NCI-H2107 (cell line): ENCODE measurements around the gene CDK14.
"Not testable (repeated sequence)": the region's sequence is repeated elsewhere in the genome, so short reads cannot be mapped to it uniquely, and the experiment has no call there.

ENCODE experiments used
- DNase-seq: peaks from one replicate; lab custom pipeline; 2025; lab: John Stamatoyannopoulos, UW

Gene CDK14

DNA sequence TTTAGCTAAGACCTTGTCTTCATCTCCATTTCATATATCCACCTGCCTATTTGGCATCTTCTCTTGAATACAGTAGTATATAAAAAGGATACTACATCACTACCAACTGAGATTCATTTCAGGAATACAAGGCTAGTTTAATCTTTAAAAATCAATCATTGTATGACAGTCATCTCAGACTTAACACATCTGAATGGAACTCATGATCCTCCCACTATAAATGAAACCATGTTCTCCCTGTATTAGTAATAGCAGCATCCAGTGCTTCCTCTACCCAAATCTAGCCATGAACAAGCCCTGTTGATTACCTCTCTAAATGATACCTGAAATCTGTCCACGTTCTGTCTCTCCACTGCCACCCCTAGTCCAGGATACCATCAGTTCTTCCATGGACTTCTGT is 196.2 kb downstream of the CDK14 start:
- DNase-seq = no peak

DNA sequence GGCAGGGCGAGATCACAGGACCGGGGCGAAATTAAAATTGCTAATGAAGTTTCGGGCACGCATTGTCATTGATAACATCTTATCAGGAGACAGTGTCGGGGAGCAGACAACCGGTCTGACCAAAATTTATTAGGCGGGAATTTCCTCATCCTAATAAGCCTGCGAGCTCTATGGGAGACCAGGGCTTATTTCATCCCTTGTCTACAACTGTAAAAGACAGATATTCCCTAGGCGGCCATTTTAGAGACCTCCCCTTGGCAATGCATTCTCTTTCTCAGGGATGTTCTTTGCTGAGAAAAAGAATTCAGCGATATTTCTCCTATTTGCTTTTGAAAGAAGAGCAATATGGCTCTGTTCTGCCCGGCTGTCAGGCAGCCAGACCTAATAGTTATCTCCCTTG is 198.1 kb downstream of the CDK14 start:
- DNase-seq = not testable (repeated sequence)

DNA sequence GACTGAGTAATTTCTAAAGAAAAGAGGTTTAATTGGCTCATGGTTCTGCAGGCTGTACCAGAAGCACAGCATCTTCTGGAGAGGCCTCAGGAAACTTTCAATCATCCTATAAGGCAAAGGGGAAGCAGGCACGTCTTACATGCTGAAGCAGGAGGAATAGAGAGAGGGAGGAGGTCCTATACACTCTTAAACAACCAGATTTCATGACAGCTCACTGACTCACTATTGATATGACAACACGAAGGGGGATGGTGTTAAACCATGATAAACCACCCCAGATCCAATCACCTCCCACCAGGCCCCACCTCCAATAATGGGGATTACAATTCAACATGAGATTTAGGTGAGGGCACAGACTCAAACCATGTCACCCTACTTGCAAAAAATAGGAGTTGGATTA is 201.5 kb downstream of the CDK14 start:
- no peak for DNase-seq

DNA sequence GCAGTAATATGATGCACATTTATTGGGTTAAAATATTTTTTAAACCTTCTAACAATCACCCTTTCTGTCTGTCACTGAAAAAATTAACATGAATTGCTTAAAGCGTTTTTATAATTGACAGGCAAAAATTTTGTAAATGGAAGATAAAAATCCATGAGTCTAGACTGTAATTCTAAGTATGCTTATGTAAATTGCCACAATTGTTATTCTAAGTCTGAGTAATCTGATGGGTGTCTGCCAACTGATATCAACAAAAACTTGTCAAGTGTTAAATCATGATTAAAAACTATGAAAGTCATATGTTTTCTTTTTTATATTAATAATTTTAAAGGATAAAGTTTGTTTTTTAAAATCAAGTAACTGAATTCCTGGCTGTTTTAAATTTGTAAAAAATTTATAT is 208.2 kb downstream of the CDK14 start:
- no peak for DNase-seq

DNA sequence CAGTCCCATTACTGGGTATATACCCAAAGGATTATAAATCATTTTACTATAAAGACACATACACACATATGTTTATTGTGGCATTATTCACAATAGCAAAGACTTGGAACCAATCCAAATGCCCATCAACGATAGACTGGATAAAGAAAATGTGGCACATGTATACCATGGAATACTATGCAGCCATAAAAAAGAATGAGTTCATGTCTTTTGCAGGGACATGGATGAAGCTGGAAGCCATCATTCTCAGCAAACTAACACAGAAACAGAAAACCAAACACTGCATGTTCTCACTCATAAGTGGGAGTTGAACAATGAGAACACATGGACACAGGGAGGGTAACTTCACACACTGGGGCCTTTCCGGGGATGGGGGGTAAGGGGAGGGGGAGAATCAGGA is 219.4 kb downstream of the CDK14 start:
- not testable (repeated sequence) for DNase-seq

DNA sequence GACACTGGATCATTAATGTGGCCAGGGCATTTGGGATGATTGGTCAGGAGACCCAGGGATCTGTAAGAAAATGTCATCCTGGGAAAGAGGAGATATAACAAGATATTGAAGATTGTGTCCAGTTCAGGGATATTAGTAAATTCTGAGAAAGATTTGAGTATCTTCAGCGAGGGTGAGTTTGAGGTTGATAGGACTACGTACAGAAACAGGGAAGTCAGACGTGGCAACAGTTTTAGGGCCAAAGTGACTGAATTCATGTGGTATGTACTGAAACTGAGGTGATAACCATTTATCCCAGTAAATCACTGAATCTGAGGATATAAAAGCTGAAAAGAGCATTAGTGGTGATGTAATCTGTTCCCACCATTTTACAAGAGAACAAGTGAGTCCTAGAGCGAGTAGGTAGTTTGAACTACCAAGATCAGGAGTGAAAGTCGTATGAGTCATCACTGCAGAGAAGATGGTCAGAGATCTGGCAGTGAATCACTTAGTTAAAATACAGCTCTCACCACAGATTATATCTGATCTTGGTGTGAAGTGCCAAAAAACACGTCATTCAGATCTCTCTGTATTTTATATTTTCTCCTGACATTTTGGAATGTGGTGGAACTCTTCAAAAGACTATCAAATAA is 220.5 kb downstream of the CDK14 start:
- DNase-seq = no peak

DNA sequence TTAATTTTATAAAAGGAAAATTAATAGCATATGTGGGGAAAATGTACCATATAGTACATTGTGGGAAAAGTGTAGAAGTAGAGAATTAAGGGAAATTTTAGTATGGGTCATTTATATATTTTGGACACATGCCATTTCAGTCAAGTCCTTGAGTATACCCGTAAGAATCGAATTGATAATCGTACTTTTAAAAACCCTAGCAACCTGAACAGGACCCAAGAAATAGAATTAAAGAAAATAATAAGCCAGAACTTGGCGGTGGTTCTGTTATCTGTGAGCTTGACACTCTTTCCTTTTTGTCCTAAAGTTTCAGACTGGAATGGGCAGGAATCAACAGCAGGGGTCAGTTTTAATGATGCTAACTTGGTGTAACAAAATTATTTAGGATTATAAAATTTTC is 221.0 kb downstream of the CDK14 start:
- no peak for DNase-seq

DNA sequence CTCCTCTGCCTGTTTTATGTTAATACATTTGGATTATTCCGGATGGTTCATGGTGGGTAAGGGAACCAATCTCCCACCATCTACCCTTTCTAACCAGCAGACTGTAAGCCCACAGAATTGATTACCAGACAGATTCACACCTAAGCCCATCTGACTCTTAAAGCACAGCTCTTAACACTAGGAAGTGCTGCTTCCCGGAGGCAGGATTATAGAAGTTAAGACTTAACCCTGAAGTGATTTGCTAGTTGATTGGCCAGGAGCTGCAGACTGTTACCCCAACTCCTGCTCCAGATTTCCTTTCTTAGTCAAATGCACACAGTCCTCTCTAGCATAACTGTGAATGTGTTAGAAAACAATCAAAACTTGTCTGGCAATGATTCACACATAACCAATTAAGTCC is 221.7 kb downstream of the CDK14 start:
- no peak for DNase-seq

DNA sequence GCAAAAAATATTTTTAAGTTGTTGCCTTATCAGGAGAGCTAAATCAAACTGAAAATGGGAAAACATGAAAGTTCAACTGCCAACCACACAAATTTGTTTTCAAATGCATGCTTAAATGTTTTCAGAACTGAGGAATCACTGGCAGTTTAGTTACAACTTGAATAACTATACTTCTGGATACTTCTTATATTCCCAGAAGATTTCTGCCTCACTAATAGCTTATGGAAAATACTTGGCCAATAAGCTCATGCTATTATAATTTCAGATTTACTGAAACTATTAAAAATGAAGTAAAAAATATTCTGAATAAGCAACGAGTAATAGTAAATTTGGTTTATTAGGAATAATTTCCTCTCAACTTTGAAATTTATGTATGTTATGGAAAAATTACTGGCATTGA is 222.2 kb downstream of the CDK14 start:
- no peak for DNase-seq

DNA sequence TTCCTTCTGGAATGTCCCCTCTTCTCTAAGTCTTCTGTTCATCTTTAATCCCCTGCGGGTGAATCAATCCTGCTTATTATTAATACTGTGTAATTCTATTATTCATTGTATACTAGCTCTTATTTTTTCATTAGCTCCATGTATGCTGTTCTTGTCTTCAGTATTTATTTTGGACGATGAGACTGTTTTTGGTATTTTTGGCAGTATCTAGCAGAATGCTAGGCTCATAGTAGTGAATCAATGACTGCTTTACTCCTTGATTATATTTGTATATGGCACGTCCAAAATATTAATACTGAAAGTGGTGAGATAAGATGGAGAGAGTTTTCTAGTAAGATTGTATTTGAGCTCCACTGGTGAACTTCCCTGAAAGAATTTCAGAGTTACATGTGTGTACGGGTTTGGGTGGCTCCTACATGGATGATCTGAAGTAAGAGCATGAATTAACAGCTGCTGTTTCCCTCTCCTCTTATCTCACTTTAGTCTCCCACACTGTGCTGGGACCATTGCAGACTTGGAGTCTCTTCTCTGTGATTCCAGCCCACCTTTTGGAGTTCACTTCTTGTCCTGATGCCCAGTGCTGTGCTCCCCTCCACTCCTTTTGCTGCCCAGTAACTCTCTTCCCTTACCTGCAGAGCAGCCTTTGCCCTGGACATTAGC is 226.0 kb downstream of the CDK14 start:
- DNase-seq = no peak

DNA sequence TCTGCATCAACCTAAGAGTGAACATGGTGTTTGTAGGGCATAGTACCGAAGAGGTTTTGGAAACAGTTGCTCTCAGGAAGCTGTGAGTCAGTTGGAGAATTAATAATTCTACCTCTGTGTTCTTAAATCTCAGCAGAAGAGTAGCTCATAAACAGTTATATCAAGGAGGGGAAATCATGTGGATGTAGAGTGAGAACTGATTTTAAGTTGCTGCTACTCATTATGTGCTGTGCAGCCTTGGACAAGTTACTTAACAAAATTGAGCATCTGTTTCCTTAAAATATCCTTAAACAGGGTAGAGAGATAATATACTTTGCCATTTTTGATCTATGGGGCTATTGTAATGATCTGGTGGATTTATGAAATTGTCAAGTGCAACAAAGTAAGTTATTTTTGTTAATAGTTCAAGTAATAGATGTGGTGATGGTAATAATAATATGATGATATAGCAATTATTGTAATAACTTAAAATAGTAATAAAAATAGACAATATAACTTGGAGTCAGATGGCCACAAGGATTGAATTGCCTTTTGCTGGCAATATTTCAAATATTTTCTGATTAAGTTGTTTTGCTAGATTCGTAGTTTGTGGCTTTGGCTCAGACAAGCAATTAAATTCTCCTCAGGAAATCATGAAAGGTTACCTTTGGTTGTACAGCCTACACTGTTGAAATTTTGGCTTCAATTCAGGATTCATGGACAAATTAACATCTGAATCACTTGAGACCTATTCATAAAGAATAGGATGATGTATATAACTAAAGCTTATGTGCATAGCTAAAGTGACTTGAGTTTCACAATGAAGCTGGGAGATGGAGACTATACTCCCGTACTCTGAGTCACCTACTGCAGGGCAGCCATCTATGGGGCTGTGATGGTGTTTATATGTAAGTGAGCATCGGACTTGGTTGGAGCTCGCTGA is 228.5 kb downstream of the CDK14 start:
- no peak for DNase-seq

DNA sequence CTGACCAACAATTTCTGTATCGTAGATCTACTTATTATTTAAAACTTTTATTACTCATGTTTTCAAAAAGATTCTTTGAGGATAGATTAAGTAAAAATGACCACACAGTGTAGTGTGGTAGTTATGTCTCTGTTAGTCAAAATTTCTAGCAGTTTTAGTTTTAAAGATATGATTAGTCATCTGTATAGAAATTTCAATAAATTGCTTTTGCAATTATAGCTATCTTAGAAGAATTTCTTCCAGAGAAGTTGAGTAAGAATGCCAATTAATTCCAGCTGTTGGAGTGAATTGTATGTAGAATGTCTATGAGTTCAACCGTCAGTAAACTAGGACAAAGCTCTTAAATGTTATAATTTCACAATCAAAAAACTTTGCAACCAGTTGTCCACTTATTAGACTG is 229.7 kb downstream of the CDK14 start:
- no peak for DNase-seq

DNA sequence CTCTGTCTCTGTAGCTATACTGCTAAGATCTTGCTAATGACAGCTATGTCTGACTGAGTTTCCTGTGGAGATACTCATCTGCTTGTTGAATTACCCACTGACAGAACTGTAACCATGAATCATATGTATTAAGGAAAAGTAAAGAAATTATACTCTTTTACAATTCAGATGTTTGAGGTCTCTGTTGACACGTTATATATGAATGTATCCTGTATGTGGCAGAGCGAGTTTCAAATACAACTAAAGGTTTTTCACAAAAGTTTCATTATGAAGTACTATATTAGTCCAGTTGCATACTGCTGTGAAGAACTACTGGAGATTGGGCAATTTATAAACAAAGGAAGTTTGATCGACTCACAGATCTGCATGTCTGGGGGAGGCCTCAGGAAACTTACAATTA is 232.5 kb downstream of the CDK14 start:
- no peak for DNase-seq

DNA sequence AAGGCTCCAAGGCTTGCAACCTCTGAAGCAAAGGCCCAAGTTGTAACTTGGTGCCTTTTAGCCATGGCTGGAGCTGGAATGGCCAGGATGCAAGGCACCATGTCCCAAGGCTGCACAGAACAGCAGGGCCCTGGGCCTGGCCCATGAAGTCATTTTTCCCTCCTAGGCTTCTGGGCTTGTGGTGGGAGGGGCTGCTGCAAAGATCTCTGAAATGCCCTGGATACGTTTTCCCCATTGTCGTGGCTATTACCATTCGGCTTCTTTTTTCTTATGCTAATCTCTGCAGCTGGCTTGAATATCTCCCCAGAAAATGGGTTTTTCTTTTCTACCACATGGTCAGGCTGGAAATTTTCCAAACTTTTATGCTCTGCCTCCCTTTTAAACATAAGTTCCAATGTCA is 234.2 kb downstream of the CDK14 start:
- DNase-seq = no peak

DNA sequence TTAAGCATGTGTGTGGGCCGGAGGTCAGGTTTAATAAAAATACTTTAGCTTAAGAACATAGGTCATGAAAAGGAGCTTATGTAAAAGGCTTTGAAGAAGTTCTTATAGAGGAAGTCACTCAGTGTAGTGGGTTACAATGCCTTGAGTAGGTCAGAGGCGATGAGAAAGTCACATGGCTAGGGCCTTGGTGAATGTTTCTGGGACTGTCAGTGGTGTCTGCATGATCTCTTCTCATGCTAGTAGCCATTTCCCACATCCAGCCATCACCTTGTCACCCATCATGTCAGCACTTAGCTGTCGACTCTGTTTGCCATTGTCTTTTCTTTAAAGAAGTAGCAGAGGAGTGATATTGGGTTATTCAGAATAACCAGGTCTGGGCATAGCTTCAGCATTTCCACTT is 236.6 kb downstream of the CDK14 start:
- DNase-seq = no peak

DNA sequence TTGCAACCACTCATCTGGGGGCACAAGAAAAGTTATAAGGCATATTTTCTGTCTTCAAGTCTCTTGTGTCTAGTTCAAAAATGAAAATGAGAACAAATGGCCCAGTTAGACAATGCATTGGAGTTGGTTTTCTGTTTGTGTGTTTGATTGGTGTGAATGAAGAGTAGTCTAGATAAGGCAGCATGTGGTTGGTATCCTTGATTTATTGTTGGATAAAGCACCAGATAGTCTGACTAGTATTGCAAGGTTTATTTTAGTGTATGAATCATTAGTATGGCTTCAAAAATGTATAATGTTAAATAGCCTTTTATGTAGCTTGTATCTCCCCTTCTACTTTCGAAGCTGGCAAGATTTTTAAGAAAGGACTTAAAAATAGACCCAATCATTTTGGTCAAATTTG is 237.3 kb downstream of the CDK14 start:
- DNase-seq = no peak

DNA sequence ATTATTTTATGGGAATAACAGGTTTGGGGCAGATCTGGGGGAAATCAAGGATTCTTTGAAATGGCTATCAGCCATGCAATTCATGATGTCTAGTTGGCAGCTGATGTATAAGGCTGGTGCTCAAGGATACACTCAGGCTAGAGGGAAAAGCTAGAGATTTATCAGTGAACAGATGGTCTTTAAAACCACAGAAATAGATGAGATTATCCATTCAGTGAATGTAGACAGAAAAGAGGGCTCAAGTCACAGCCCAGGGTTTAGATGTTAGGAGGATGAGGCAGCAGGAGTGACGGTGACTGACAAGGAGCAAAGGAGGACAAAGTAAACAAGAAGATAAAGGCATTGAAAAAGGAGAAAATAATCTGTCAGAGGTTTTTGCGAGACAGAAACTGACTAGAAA is 238.7 kb downstream of the CDK14 start:
- no peak for DNase-seq

DNA sequence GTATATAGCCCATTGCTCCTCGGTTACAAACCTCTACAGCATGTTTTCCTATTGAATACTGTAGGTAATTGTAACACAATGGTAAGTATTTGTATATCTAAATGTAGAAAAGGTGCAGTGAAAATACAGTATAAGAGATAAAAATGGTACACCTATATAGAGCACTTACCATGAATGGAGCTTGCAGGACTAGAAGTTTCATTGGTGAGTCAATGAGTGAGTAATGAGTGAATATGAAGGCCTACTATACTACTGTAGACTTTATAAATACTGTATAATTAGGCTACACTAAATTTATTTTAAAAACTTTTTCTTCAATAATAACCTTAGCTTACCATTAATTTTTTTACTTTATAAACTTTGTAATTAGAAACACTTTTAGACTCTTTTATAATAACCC is 239.7 kb downstream of the CDK14 start:
- DNase-seq = no peak

DNA sequence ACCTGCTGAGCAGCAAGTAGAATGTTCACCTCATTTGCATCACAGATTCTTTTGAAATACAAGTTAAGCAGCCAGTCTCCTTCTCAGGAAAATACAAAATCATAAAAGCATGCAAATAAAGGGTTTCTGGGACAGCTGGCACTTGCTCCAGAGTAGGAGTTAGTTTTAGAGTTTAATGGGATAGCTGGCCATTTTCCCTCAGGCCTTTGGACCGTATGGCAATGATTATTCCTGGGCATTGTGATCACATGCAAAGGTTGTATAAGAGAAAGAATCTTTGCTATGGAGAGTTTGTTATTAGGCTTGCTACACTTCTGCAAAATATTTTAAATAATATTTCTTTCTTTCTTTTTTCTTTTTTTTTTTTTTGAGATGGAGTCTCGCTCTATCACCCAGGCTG is 240.8 kb downstream of the CDK14 start:
- DNase-seq = no peak

DNA sequence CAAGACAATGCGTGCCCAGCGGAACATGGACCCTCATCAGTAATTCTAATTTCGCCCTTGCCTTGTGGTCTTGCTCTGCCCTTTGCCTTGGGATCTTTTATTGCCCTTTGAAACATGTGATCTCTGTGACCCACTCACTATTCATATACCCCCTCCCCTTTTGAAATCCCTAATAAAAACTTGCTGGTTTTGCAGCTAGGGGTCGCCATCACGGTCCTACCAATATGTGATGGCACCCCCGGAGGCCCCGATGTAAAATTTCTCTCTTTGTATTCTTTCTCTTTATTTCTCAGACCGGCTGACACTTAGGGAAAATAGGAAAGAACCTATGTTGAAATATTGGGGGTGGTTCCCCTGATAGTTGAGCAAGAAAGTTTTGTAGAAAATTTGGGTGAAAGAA is 242.7 kb downstream of the CDK14 start:
- no peak for DNase-seq

DNA sequence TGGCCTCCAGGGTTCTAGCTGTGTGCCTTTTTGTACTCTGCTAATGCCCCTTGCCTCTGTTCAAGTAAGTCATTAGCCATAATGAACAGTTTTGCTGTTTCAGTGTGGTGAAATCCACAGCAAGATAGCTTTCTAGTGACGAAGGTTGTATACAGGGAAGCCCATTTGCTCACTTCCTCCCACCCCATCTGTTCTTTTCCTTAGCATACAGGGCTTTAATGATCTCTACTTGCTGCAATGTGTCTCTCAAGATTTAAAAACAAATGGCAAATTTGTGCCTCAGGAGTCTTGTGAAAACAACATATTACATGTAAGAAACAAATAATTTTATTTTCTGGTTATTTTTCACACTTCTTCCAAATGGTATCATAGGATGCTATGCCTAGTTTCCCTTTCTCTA is 243.2 kb downstream of the CDK14 start:
- DNase-seq = no peak

DNA sequence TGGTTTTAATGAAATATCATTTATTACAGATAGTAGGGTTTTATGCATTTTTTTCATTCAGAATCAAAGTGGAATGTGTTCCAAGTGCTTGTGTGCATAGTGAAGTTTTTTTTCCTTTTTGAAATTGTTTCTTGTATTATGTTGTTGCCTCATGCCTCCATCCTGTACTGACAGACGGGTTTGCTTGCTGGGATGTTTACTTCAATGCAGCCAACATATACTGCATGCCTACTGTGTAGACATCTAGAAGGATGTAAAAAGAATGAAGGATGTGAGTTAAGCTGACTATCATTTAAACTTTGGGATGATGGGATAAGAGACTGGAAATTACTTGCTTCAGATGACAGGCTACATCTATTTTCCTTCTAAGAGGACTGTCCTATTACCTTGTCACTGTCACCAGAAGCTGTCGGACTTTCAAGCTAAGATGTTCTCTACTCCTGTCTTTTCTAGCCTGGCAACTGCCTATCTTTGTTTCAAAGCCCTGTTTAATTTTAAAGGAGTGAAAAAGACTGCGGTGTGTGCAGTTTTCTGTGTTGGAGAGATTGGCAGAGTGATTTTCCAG is 243.7 kb downstream of the CDK14 start:
- DNase-seq = no peak
